ENCODE measurements around the gene TDRD9.
"Not testable (repeated sequence)": the region's sequence is repeated elsewhere in the genome, so short reads cannot be mapped to it uniquely, and the experiment has no call there.

The TDRD9 gene

GRCh38 chr14:103894034-103894722, 34.1 kb upstream of the TDRD9 start:
- no peak for DNase-seq

- DNase-seq = no peak
Observed at GRCh38 chr14:103894723-103895059, 33.6 kb upstream of the TDRD9 start.

GRCh38 chr14:103896578-103896977, 31.7 kb upstream of the TDRD9 start:
- no peak for DNase-seq

DNA sequence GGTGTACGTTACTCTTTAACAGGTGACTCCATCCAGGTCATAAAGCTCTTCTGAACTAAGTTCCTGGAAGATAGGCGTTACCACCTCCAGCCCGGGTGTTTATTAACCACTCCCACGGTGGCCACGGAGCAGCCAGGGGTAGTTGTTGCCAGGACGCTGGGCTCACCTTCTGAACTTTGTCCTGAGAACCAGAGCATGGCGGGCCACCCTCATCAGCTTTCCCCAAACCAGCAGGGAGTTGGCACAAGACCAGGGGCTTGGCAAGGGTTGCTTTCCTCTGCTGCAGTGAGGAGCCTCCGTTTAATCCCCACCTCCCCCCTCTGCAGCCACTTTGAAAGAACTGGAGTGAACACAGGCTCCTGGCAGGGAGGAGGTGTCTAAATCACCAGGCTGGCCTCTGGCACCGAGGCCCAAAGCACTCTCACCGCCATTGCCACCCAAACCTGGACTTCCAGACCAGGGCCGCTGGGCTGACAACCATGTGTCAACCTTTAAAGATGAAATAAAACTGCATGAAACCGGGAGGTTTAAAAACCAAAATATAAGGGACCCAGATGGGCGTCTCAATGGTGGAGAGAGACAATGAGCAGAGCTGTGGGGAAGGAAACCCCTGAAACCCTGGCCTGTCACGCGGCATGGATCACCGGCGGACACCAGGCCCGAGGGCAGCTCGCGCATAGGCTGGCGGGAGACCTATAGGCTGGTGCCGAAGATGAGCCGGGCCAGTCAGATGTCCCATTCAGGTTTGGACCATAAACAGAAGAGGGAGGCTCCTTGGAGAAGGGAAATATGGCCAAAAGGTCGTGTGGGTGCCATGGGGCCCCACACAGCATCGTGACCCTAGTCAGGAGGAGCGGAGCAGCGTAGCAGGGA, 30.9 kb upstream of the TDRD9 start:
- peak; percentile 8 for DNase-seq

DNA sequence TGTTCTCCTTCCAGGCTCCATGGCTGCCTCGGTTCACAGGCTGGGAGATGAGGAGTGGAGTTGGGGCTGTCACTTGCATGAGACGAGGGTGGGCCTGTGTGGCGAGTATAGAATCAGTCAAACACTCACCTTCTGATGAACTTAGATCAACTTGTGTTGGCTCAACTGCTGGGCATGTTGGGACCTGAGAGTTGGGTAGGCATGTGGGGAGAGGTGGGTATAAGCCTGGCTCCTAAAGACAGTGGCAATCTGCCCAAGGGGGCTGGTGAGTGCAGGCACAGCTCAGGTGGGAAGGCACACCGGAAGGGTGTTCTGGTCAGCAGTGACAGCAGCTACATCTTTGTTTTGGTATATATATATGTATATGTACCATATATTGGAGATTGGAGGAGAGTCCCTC, 30.1 kb upstream of the TDRD9 start:
- no peak for DNase-seq

DNA sequence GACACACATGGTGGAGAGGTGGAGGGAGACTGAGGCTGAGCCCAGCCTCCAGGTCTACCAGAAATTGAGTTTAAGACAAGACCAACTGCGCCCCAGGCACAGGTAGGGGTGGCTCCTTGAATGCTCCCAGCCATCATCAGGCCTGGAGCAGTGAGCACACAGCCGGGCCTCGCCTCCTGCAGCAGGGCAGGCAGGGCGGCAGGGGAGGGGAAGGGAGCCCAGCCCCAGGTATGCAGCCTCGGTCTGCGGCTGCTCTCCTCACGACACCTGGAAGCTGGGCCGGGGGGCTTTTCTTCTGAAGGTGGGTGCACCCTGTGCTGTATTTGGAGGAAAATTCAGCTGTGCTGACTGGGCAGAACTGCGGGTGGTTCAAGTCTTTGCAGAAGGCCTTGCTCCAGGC, 29.5 kb upstream of the TDRD9 start:
- no peak for DNase-seq

GRCh38 chr14:103899316-103899715, 28.9 kb upstream of the TDRD9 start:
- no peak for DNase-seq

DNA sequence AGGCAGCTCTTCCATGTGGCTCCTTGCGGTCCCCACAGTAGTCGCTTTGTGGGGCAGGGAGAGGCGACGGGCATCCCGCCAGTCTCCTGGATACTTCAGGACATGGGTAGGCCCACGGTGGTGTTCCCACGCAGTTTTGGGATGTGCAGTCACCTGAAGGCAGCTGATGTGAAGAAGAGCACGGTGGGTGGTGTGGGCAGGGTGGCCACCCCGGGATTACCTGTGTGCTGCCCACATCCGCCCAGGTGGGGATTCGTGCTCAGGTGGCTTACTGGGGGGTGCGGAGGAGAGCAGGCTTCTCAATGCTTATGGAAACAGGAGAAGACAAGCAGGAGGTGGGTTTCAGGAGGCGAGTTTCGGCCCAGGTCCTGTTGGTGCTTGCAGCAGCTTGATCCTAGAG, 28.4 kb upstream of the TDRD9 start:
- DNase-seq = no peak

DNA sequence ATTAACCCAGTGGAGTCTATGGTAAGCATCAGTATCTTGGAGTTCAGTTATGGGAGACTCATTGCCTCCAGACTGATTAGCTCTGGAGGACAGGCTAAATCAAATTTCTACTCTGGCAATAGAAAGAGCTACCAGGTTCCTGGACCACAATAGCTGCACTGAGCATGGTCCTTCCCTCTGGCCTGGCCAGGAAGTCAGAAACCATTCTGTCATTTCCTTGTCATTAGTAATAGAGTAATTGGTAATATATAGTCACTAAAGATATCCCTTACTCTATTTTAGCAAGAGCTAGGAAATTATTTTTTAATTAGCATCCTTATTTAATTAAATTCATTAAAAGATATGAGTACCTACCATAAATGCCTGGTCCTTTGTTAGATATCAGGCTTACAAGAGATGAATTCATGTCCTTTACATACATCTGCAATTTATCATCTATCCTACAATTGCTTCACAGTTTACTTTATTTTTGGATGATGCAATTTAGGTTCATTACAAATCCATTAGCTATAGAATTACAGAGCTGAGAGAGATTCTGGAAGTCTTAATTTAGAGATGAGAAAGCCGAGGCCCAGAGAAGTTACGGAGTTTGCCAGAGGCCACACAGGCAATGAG, 23.7 kb upstream of the TDRD9 start:
- DNase-seq = no peak

GRCh38 chr14:103905842-103906456, 22.3 kb upstream of the TDRD9 start:
- DNase-seq = no peak

- DNase-seq = no peak
Observed at GRCh38 chr14:103908580-103908979, 19.7 kb upstream of the TDRD9 start.

- no peak for DNase-seq
Observed at GRCh38 chr14:103909531-103910261, 18.6 kb upstream of the TDRD9 start.

GRCh38 chr14:103910262-103910935, 17.9 kb upstream of the TDRD9 start:
- DNase-seq = peak; percentile 54

- no peak for DNase-seq
Observed at GRCh38 chr14:103910984-103911383, 17.3 kb upstream of the TDRD9 start.

DNA sequence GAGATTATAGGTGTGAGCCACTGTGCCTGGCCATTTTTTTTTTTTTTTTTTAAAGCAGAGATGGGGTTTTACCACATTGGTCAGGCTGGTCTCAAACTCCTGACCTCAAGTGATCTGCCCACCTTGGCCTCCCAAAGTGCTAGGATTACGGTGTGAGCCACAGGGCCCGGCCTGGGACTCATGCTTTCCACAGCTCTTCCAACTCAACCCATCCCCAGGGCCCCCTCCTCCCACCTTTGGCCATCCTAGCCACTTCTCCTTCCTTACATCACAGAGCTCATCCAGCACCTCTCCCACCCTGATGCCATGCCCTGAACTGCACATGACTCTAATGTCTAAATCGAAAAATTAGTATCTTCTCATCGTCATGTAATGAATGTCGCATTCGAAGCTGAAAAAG, 12.6 kb upstream of the TDRD9 start:
- DNase-seq = no peak

DNA sequence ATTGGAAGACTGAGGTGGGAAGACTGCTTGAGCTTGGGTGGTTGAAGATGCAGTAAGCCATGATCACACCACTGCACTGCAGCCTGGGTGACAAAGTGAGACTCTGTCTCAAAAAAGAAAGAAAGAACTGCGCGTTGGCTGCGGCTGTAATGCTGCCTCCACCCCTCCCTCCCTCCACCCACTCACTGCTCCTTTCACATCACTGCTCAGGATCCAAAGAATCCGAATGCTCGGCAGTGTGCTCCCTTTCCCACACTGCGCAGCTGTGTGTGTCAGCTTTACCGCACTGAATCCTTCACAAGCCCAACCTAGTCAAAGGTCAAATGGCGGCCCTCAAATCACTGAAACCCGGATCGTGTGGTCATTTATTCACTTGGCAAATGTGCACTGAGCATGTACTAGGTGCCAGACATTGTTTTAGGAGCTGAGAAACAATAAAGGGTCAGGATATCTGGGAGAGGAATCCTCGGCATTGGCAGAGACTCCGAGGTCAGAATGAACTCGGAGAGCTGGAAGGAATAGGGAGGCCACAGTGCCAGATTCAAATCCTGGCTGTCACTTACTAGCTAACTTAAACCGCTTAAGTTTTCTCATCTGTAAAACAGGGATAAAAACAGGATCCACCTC, 11.5 kb upstream of the TDRD9 start:
- DNase-seq = no peak

- peak; percentile 84 for DNase-seq
Observed at GRCh38 chr14:103920981-103921854, 7.0 kb upstream of the TDRD9 start.

- not testable (repeated sequence) for DNase-seq
Observed at GRCh38 chr14:103921855-103922200, 6.4 kb upstream of the TDRD9 start.

DNA sequence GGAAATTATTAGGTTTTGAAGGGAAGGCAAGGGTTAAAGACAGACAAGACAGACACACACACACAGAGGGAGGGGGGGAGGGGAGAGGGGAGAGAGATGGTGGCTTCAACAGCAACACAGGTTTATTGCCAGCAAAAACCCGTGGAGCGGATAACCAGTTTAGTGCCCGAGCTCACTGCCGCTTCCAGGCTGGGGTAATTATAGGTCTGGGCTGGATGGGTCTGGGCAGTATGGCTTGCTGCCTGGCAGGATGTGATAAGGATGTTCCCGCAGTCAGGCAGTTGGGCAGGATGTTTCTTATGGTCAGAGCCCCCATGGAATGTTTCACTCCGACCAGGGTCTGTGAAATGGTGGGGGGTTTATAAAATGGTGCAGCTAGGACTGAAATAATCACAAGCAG, 4.4 kb upstream of the TDRD9 start:
- DNase-seq = no peak

DNA sequence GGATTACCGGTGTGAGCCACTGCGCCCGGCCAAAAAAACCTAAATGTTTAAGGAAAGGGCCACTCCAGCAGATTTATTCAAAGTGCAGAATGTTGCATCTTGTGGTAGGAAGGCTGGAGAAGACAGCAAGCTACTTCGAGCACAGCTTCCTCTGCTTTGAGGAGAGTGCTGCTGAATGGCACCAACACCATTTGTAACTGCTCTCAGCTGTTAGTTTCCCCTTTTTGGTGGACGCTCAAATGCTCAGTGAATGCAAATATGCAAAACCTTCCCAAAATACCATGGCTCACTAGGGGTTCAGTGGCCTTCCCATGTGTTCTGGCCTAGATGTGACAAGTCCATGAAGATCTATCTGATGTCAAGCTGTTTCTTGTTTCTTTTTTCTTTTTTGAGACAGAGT, 2.9 kb upstream of the TDRD9 start:
- no peak for DNase-seq

- no peak for DNase-seq
Observed at GRCh38 chr14:103927566-103927965, 690 bp upstream of the TDRD9 start.

Measured in NCI-H1092 (cell line).